ENCODE results near the gene ALKBH6.

DNA sequence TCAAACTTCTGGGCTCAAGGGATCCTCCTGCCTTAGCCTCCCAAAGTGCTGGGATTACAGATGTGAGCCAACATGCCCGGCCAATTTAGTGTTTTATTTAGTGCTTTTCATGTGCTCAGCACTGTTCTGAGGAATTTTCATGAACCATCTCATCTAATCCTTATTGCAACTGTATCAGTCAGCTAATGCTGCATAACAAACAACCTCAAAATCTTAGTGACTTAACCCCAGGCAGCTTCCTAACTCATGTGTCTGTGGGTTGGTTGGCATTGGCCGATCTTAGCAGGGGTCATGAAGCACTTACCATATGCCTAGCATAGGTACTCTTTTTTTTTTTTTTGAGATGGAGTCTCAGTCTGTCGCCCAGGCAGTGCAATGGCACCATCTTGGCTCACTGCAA, 25.2 kb downstream of the ALKBH6 start:
- TF ChIP-seq POLR2A (IDR thresholded peaks at IDR 0.05): no peak
- TF ChIP-seq CTCF (IDR thresholded peaks at IDR 0.05): no peak

Measured in body of pancreas (tissue), 4 donors.